NCI-H1048 (cell line): ENCODE data around the gene CCND2.

Source experiments
- DNase-seq: peaks from one replicate; lab custom pipeline; 2025; lab: John Stamatoyannopoulos, UW

The CCND2 gene

DNA sequence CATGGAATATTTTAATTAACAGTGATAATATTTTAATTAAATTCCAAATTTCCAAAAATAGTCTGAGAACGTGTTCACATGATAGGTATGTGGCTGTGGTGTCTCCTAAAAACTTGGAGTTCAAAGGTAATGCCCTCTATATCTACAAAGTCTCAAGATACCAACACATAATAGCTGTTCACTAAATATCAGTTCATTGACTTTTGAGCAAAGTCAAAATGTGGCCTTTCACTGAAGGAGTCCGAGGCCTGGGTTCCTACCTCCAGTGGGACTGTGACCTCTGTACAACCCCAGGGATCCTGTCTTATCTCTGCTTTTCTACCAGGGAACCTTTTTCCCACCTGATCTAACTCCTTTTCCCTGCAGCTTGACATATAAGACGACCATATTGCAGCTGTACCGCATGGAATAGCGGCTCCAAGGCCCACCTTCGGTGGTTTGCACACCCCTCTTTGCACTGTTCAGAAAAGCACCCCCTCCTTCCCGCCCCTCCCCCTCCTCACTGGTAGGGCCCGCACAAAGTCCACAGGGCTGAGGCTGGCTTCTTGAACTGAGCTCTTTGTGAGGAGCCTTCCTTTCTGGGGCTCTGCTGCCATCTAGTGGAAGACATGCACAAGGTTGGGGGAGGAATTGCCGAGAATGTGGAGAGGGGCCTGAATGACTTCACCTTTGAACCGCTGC is 3.1 kb downstream of the CCND2 start:
- DNase-seq: peak; percentile 33

DNA sequence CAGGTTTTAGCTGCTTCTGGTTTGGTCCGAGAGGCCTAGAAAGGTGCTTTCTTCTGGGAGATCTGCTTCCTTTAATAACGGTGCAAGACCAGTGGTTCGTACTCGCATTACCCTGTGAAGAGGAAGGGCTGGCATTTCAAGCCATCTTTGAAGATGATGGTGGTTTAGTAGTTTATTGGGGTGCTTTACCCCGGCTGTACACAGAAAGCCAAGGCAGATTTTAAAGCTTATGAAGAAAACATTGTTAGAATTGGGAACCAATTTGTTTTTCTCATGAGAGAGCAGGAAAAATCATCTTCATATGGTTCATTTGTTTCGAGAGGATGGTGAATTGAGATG is 3.6 kb downstream of the CCND2 start:
- DNase-seq: no peak

DNA sequence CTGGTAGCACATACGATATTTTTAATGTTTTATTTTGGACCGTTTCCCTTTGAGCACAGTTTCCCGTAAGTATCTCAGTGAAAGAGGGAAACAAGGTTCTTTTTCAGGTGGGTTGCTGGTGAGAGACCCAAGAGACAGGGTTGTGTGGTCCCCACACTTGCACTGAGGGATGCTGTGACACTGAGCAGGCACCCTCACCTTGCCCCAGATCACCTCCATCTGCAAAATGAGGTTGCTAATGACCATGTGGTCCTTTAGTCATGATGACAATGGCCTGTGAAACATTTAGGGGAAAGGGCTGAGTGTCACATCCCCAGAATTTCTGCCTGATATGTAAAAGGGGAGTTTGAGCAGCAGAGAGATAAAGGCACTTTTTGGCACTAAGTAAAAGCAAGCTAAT is 4.3 kb downstream of the CCND2 start:
- no peak for DNase-seq

DNA sequence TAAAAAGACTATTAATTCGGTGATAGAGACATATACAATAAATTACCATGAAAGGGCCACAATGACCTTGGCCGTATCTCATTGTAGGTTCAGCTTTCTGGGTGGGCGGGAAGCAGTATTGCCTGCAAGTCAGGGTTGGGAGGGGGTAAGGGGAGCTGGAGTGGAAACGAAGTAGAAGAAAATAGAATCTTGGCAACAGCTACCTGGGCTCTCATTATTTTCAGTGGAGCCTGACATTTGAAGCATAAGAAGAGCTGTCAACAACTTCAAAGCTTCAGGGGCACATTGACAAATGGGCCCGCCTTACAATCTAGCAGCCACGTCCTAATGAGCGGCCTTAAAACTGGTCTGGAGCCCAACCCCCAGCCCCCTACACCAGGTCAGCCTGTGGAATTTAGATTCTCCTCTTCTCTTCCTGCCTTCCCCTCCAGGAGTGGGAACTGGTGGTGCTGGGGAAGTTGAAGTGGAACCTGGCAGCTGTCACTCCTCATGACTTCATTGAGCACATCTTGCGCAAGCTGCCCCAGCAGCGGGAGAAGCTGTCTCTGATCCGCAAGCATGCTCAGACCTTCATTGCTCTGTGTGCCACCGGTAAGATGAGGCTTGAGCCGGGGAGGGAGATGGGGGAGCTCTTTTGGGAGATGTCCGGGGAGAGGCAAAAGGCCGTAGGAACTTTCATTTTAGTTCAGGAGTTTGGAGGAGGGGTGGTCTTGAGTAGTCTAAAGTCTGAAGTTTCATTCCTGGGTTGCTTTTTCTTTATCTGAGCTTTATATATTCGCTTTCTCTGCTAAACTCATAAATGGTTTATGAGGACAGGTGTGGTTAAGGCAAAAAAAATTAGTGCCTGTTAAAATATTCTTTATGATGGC is 5.0 kb downstream of the CCND2 start:
- DNase-seq: no peak

DNA sequence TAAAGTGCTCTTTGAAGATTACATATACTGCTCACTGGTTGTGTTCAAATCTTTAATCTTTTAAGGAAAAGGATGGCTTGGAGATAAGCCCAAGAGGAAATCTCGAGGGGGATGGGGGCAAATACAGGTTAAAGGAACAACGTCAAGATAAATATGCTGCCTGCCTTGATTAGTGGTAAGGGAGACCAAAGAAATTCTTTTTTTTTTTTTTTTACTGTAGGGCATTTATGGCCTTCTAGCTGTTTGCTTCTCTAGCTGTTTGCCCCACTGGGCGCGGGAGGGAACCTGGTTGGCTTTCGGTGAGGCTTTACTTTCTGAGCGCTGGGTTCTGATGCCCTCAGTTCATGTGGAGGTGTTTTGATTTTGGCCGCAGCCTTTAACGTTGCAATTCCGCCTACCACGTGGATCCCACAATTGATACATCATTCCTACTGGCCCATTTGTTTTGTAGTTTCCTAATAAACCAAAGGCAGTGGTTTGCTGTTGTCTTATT is 5.7 kb downstream of the CCND2 start:
- DNase-seq: no peak

DNA sequence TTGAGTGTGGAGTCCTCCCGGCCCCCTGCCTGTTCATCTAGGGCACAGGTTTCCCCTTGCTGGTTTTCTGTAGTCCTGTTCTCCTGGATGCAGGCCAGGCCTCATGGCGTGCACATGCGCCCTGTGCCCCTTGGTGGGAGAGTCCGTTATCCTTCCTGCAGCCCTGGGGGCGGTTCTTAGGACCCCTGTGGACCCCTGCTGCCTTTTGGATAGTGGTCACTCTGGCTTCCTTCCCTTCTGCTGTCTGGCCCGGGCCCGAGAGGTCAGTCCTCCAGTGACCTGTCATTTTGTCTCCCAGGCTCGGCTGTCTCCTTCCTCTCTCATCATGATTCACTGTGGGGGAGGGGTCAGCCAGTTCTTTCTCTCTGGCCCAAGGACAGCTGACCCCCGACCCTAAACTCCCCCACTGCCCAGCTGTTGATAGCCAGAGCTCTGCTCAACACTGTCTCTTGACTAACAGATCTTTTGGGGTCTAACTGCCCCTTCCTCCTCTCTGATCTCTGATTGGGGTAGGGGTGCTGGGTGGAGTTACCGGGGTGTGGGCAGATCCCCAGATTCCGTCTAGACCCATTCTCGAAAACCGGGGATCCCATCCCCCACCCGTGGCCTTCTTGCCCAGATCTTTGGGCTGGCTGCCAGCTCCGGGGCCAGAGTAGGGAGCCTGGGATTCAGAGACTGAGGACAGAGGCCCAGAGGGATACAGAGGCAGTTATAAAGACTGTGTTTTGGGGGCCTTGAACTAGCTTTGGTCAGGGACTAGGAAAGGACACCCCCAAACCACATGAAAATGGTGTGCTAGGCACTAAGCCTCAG is 7.0 kb downstream of the CCND2 start:
- DNase-seq: no peak

DNA sequence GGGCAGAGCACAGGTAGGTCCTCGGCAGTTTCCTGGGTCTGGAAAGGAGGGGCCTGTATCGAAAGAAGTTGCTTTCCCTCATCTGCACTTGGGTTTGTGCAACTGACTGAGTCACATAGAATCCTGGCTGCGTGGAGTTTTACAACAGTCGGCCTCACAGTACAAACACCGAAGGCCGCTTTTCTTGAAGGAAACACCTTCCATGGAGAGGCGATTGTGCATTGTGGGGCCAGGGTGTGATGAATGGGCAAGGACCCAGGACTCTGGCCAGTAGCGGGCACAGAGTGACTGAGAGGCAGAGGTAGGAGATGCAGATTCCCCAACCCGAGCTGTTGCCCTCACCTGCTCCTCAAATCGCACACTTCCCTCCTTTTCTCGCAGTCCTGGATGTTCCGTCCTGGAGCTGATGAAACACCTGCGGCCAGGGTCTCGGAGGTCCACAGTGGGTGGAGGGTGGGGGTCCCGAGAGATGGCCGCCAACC is 7.7 kb downstream of the CCND2 start:
- no peak for DNase-seq

DNA sequence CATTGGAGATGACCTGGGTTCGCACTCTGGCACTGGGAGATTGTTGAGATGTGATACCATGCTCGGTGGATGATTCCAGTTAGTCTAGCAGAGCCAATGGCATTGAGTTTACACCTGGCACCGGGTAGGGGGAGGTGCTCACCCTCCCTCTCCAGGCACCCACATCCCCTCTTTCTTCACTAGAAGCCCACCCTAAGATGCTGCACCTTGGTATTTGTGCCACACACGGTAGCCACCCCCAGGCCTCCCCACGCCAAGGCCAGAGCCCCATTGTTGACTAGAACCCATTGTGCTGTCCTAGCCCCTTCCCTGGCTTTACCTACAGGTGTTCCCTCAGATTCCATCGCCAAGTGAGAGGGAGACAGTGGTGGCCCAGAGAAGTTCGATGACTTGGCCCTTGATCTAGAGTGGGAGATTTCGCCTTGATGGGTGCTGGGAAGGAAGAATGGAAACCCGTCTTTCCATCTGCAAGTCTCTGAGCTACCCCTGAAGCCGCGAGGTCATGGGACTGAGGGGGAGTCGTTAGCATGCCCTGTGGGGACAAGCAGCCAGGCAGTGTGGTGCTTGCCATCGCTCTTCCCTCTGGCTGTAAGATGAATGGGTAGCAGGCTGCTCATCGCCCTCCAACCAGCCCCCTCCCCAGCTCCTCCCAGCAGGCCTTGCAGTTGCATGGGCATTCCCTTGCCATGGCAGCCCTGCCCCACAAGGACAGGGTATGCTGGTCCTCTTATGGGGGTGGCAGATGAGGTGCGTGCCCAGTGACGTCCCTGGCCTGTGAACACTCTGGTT is 8.7 kb downstream of the CCND2 start:
- DNase-seq: no peak

DNA sequence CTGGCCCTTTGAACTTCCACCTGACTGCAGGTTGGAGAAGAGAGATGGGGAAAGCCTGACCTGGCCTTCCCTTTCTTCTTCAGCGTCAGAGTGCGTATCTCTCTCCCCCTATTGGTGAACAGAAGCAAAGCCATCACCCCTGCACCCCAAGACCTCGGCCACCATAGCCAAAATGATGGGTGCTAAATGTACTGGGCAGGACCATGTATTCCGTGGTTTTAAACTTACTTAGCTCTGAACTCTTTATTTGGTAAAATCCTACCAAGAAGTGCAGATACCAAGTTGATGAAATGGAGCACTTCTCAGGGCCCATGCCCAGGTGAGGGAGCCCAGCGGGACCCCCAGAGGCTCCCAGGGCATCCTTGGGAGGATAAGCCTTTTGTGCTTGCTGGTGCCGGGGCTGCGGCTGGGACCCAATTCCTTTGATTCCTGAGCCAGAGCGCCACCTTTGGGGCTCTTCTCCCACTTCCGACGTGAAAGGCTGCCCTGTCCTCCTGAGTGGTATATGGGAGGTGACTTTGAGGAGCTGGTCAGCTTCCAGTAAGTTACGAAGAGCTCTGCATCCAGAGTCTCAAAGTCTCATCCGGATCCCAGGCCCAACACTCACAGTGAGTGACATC is 9.4 kb downstream of the CCND2 start:
- DNase-seq: no peak

DNA sequence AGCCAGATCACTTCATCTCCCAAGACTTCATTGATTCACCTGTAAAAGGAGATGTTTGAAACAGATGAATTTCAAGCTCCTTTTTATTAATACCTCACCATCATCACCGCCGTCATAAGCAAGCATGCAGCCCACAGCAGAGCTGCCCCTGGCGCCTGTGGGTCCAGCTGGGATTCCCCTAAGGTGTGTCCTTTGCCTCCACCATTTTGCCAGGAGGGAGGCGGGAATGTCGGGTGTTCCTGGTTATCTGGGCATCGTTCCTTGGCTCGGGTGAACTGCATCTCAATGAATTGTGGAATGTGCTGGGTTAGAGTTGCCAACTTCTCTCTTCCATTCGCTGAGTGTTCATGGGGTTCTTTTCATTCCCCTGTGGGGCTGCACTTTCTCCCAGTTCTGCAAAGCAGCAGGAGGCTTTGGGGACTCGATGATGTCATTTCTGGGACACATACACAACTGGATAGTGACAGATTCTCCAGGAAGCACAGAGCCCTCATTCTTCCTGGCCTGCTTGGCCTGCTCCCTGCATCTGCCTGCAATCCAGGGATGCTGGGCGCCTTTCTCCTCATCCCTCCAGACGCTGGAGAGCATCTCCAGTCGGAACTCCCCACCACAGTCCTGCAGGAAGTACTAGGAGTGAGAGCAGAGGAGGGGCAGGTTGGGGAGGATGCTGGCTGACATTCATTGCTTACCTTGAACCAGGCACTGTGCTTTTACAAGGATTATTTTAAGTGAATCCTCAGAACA is 10.1 kb downstream of the CCND2 start:
- no peak for DNase-seq

DNA sequence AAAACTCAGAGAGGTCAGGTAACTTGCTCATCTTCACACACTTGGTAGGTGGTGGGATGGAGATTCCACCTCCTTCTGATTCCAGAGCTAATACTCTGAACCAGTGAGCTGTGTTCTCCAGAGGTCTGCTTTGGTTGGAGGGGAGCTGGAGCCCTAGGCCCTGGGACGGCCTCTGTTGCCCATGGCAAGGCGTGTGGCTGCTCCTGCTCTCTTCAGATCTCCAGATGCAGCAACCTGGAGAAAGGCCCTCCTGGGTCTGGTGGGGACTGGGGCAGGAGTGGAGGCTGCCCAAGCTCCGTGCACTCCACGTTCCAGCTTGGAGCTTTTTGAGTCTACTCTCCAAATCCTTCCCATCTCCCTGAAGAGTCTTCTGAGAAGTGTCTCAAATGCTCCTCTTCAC is 10.7 kb downstream of the CCND2 start:
- no peak for DNase-seq

DNA sequence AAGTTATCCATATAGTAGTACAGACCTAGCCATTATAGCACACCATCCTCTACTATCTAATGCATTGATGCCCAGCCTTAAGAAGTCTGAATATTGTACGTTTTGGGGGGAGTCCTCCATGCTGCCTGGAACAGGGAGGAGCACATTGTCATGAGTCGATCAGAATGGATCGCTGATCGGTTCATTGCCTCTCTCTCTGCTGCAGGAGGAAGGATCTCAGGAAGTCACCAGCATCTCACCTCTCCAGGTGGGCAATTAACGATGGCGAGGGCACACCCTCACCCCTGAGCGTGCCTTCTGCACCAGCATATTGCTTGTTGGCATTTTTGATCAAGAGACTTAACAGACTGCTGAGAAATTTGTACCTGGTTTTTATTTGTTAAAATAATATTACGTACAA is 11.5 kb downstream of the CCND2 start:
- DNase-seq: no peak

DNA sequence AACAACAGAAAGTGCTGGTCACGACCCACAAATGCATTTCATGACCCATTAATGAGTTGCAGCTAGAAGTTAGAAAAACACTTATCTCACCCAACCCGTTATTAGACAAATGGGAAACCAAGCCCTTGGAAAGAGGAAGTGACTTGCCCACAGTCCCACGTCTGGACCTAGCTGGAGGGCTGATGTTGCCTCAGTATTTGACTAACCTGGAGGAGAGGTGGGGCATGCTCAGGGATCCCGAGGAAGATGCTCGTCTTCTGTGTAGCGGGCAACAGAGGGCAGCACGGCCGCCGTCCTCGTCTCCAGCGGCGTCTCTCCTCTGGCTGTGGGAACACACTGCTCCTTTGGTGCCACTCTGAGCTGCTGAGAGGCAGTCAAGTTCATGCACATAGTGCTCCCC is 12.7 kb downstream of the CCND2 start:
- no peak for DNase-seq

DNA sequence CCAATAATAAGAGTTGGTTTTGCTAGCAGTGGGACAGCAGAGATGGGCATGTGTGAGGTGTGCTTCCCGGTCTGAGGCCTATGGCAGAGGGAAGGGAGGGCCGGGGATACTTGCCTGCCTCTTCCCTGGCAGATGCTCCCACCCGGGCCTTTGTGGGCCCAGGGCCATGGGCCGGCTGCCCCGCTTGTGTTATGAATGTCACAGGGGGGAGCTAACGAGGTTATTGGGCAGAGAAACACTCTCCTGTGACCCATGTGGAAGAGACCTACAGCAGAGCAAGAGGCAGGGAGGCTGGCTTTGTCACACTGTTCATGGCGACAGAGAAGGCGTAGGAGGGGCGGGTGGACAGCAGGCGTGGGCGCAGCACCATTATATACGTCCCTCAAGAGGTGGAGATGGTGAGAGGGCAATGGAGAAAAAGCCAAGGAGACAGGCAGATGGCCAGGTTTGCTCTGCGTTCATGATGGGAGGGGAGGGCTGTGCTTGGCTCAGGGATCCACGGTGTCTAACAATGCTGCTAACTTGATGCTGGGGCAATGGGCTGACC is 13.3 kb downstream of the CCND2 start:
- DNase-seq: no peak

DNA sequence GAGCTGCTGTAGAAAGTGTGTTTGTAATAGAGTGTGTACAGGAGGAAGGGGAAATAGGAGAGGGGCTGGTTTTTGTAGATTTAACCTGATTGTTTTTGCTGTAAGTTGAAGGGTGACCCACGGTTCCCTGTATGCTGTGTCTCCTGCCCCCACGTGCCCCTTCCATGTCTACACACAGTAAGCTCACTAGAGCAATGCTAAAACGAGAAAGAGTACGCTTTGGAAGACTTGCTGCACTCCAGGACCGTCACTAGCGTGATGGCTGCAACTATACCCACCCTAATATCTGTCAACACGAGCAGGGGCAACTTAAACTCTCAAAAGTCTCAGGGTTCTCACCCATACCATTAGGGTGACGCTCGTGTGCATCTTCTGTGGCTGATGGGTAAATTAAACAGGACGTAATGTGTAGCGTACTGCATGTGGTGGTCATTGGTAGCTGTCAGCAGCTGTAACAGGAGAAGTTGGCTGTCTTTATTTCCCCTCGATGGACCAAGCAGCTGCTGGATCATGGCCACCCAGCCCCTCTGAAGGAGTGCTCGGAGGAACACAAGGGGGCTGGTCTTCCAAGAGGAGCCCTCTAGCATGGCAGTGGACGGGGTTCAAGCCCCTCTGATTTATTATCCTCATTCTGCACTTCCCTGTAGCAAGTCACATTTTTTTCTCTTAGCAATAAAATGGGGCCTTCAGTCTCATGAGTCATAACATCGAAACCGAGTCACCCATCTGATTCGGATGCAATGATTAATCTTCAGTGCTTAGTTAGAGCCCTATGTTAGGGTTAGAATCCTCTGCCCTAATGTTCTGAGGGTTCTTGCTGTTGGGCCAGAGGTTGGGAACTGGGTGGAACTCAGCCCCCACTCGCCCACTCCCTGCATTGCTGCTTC is 14.0 kb downstream of the CCND2 start:
- no peak for DNase-seq

DNA sequence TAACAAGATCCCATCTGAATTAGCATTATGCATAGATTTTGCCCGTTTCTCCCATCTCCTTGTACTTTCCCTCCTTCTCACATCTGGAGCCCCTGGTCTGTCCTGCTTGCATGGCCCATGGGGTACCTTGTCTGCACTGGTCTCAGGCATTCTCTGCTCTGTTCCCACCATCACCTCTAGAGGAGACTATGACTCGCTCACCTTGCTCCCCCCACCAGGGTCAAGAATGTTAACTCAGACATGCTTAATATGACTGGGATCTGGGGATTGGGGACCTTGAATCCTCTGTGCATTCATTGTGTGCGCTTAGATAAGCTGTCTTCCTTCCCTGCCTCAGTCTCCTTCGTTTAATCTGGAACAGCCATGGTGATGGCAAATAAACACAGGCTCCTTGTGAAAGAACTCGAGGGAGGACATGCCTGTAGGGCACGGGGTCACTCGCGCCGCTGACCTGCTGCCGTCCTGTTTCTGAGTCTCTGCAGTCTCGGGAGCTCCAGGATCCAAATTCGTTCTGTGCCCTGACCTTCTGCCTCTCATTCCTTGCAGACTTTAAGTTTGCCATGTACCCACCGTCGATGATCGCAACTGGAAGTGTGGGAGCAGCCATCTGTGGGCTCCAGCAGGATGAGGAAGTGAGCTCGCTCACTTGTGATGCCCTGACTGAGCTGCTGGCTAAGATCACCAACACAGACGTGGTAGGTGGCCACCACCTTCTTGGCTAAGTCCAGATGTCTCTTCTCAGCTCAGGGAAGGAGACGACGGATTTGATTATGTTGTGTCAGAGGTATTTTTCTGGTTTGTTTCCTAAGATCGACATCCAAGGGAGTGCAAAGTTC is 15.0 kb downstream of the CCND2 start:
- no peak for DNase-seq

DNA sequence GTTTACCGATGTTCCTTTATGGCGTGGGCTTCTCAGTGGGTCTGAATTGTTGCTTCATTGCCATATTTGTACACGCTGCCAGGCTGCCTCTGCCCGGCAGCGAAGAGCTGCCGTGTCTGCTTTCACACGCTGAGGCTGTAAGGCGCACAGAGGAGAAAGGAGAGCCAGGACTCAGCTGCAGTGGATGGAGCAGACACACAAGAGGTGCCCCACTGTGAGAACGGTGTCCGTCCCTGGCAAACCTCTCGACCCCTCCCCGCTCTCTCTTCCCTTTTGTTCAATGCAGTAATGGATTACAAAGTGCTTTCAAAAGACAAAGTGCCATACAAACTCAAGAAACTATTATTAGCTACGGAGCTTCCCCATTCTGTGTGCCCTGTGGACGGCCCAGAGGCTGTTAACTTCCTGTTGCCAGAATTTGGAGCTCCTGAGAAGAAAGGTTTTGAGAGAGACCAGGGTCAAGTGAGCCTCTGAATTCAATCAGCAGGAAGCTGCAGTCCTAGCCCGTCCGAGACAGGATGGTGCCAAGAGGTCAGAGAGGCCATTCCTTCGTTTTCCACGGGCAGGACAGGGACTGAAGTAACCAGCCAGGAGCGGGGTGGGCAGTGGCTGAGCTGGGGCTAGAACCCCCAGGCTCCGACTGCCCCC is 15.8 kb downstream of the CCND2 start:
- no peak for DNase-seq
